Effector CD8-positive, alpha-beta T cell (primary cell): ENCODE measurements around the gene KIF18B.

Experiments used
- DNase-seq: peaks from one replicate; lab custom pipeline; 2025; lab: John Stamatoyannopoulos, UW
- total RNA-seq, 4 experiments: gene quantifications; one replicate each; lab custom pipeline; 2026; lab: John Stamatoyannopoulos, UW

KIF18B gene
- total RNA-seq, result 0 to 1.4 (median 0.27) reads per million in 4 experiments

DNA sequence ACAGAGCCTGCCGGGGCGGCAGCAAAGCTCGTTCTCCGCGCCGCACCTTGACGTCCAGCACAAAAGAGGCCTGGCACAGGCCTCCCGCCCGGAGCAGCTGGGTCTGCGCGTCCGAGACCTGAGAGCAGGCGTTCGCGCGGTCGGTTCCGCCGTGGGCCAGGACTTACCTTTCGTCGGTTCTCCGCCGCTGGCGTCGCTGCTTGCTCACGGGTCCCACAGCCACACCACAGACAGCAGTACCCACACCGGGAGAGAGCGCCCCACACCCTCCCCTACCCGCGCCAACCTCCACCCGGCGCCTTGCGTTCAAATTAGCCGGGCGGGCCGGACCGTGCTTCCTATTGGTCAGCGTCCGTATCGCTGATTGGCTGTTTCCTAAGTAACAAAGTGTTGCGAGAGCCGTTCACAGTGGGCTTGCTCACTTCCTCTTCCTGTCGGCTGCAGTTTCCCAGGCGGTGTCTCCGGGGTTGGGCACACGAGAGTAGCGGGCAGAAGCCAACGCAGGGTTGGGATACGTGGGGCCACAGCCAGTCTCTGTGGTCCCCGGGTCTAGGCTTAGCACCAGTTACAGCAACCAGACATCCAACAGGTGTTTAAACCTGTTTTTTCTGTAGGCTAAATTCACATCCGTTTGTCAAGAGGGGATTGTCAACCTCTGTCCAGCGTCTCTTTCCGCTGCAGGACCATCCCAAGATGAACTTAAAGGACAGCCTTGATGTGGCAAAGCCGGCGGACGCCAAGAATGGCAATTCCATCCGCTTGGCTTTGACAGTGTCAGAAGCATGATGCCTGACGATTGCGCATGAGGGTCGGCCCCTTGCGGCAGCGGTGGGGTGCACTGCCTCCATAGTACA is at the start of gene KIF18B:
Gene KIF18B, minus strand, starts transcription at position 313 of the 854 bp plus-strand sequence. CDS start 11,429 bp downstream, outside the sequence.
- DNase-seq, result peak; percentile 77

GRCh38 chr17:44996304-44996703 is 48.7 kb upstream of the KIF18B start:
- DNase-seq, result no peak

GRCh38 chr17:44995436-44996001 is 47.9 kb upstream of the KIF18B start:
- no peak for DNase-seq

- DNase-seq, result no peak
Measured at GRCh38 chr17:44992242-44992939, 44.8 kb upstream of the KIF18B start.

DNA sequence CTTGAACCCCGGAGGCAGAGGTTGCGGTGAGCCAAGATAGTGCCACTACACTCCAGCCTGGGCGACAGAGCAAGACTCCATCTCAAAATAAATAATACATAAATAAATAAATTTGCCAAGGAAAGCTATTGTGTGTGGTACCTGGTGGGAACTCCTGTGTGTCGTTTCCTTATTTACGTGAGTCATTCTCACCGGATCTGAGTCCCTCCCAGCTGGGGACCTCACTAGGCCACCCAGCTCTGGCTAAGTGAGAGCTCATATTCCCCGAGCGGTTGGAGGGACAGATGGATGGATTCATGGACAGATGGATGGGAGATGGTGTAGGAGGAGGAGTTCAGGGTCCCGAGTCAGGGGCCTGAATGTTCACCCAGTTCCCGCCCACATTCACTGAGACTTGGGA is 43.4 kb upstream of the KIF18B start:
- no peak for DNase-seq

GRCh38 chr17:44989552-44990138 is 42.1 kb upstream of the KIF18B start:
- DNase-seq, result no peak

- DNase-seq, result no peak
Measured at GRCh38 chr17:44988044-44988942, 40.7 kb upstream of the KIF18B start.

DNA sequence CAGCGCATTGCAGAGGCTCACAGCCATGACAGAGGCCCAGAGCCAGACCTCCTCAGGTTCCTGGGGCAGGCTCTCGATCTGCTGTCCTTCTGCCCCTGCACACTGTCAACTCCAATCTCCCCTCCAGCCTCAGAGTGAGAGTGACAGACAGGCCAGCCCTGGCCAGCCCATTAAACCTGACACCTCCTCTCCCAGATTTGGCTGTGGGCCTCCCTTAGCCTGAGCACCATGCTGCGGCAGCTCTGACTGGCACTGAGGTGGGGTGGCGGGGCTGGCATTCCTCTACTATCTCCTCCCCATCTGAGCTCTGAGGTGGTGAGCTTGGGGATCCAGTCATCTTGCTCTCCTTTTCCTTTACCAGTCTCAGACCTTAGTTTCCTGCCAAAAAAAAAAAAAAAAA is 36.0 kb upstream of the KIF18B start:
- no peak for DNase-seq

GRCh38 chr17:44982113-44982702 is 34.6 kb upstream of the KIF18B start:
- no peak for DNase-seq

- no peak for DNase-seq
Measured at GRCh38 chr17:44981221-44981968, 33.8 kb upstream of the KIF18B start.

- DNase-seq, result no peak
Measured at GRCh38 chr17:44979426-44979995, 31.9 kb upstream of the KIF18B start.

GRCh38 chr17:44978807-44979206 is 31.2 kb upstream of the KIF18B start:
- no peak for DNase-seq

DNA sequence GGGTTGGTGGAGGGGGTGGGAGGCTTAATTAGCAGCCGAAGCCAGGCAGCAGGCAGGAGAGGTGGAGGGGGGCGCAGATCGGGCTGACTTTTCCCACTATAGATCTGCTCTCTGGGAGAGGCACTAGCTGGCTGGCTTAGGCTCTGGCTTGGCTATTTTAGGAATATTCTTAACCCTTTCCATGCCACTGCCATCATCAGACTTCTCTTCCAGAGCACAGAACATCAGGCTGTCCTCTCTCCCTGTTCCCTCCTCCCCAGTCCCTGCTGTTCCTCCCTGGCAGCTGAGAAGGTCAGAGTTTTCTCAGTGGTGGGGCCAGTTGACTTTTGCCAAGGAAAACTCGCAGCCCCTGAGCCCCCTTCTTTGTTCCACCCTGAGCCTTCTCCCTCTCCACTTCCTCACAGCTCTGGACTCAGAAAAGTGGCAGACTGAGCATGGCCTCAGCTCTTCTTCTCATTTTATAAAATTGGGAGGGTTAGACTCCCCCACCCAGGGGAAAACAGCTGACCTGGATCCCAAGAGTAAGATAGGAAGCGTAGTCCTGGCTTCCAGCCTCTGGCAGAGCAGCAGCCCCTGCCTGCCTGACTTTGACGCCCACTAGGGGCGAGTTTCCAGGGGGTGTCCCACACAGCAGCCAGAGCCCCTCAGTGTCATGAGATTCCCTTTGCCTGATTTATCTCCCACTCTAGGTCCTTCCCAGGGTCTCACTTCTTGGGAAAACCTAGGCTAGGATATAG is 30.4 kb upstream of the KIF18B start:
- DNase-seq, result no peak

DNA sequence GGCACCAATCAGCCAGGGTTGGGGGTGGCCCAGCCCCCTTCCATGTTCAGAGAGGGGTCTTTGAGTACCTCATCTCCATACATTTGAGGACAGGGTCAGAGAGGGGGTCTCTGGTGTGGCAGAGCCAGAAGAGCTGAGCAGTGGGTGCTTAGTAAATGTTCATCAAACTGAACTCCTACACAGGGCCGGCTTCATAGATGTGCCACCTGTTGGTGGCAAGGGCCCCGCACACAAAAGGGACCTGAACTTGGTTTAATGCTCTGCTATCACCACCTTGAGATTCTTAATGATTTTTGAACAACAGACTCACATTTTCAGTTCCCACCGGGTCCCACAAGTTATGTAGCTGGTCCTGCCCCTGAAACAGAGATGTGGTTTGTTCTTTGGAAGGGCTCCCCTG is 29.5 kb upstream of the KIF18B start:
- no peak for DNase-seq

- no peak for DNase-seq
Measured at GRCh38 chr17:44976206-44976605, 28.6 kb upstream of the KIF18B start.

DNA sequence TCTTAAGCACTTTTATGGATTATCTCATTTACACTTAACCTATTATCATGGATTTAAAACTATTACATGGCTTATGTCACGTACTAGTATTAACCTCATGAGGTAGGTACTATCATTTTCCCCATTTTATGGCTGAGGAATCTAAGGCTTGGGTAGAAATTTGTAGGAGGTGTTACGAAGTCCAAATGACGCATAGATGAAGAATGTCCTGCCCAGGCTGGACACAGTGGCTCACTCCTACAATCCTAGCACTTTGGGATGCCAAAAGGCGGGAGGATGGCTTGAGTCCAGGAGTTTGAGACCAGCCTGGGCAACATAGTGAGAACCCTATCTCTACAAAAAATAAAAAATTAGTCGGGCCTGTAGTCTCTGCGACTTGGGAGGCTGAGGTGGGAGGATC is 25.4 kb upstream of the KIF18B start:
- no peak for DNase-seq

DNA sequence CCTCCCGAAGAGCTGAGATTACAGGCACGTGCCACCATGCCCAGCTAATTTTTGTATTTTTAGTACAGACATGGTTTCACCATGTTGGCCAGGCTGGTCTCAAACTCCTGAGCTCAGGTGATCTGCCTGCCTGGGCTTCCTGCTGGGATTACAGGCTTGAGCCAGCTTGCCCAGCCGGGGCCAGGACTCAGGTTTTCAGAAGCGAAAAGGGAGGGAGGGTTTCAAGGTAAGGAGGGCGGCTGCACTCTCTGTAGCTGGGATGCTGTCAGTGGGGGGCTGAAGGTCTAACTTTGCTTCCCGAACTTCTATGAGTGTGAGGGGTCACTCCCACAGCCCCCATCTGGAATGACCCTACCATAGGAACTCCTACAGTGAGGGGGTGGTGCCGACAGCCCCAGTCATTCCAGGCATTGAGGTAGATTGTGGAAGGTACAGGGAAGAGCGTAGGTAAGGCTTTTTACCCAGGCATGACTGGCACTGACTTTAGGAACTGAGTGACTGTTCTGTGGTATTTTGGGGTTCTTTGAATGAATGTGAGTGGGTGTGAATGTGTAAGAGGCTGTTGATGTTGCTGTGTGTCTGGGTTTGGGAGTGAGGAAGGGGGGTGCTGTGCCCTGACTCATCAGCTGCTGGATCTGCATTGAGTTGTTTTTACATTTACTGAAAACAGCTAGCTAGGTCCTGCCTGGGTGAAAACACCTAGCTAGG is 24.4 kb upstream of the KIF18B start:
- DNase-seq, result no peak

DNA sequence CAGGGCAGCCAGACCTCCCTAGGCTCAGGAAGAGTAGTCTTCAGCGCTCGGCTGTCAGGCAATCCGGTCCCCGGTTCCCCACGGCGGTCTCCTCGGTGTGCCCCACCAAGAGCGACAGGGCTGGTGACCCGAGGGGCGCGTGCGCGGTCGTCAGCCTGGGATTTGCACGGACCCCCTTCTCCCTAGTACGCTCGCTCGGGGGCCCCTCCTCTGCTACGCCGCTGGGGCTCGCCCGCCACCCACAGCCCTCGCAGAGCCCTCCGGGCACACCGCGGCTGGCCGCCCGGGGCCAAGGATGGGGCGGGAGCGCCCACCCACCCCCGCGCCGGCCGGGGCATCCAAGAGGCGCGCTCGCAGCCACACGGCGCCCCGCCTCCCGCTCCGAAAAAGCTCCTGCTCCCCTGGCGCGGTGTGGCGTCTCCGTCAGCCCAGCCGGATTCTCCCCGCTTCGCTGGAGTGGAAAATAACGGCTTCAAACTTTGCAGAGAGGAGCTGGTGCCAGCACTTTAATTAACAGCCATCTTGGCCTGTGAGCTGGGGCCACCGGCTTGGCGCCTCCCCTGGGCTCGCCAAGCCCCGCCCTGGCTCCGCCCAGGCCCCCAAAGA is 22.7 kb upstream of the KIF18B start:
- peak; percentile 9 for DNase-seq
